AG04449 (cell line): ENCODE results near the gene STAG1.

ENCODE experiments used
- CTCF ChIA-PET: fragments of 350-600 bp; formaldehyde crosslinking; extraction: SDS; loops from one replicate; lab custom pipeline; 2021; ENCODE audit warnings: antibody characterized with exemption; lab: Yijun Ruan, JAX
- POLR2A ChIA-PET: fragments of 400-600, 350-600 bp; formaldehyde crosslinking; extraction: SDS; loops from one replicate; lab custom pipeline; 2020; ENCODE audit warnings: antibody characterized with exemption, inconsistent platforms; lab: Yijun Ruan, JAX
- DNase-seq: peaks from one replicate; pipeline ENCODE4 v3.0.0-alpha.2; 2010; ENCODE audit warnings: low read depth, low spot score
- H3K4me3 ChIP-seq: 2 replicates; pipeline ENCODE4 v1.5.1; 2011; ENCODE audit warnings: low read depth, mild to moderate bottlenecking, control low read depth, low read length
- TF ChIP-seq, protein P1 (sequence below): IDR thresholded peaks from one replicate; pipeline ENCODE4 v1.5.1; 2011; ENCODE audit warnings: mild to moderate bottlenecking, moderate library complexity, low read length, control low read depth, inconsistent platforms; ENCODE audit not compliant: insufficient read depth; ENCODE audit errors: missing control alignments

The STAG1 gene

DNA sequence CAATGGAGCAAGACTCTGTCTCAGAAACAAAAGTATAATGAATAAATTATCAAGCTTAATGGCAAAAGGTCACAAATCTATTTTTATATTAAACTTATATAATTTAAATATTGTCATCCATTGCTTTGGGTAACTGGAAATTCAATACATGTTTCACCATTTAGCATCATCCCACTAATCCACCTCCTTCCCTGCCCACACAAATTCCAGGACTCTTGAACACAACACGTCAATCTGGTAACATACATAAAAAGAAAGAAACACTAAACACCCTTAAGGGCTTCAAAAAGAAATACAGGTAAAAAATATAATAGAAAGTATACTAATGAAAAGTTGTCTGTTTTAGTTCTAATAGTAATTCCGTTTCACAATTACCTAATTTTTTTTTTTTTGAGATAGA lies 149.4 kb downstream of the STAG1 start:
- H3K4me3 ChIP-seq, result no peak overlapping the region
- ChIA-PET CTCF (interaction anchor here (1.4 kb wide), 1 partner anchor 8 kb away, joined by 6 read pairs; no protein-coding TSS in a partner anchor), POLR2A (no interaction called here)
- TF ChIP-seq, protein P1, sequence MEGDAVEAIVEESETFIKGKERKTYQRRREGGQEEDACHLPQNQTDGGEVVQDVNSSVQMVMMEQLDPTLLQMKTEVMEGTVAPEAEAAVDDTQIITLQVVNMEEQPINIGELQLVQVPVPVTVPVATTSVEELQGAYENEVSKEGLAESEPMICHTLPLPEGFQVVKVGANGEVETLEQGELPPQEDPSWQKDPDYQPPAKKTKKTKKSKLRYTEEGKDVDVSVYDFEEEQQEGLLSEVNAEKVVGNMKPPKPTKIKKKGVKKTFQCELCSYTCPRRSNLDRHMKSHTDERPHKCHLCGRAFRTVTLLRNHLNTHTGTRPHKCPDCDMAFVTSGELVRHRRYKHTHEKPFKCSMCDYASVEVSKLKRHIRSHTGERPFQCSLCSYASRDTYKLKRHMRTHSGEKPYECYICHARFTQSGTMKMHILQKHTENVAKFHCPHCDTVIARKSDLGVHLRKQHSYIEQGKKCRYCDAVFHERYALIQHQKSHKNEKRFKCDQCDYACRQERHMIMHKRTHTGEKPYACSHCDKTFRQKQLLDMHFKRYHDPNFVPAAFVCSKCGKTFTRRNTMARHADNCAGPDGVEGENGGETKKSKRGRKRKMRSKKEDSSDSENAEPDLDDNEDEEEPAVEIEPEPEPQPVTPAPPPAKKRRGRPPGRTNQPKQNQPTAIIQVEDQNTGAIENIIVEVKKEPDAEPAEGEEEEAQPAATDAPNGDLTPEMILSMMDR, result no peak
- DNase-seq, result no peak

- no peak overlapping the region for H3K4me3 ChIP-seq
- TF ChIP-seq, protein P1, result no peak
- POLR2A ChIA-PET, result no interaction called here
- DNase-seq, result no peak
- CTCF ChIA-PET, result no interaction called here
Measured at GRCh38 chr3:136595913-136596697, 156.1 kb downstream of the STAG1 start.

DNA sequence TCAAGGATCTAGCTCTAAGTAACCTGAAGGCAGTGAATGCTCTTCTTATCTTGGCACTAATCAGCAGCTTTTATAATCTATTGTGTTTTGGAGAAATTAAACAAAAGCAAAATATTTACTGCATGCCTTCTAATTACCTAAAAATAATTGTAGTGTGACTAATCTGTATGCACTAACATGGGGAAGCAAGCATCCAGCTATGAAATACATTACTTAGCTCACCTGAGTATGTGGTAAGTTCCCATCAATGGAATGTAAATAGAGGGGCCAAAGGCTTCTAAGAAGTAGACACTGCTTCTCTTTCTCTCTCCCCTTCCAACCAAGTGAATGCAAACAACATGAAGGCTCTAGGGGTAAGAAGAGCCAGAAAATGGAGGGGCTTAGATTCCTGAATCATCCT lies 165.6 kb downstream of the STAG1 start:
- DNase-seq, result no peak
- TF ChIP-seq, protein P1, result no peak
- no peak overlapping the region for H3K4me3 ChIP-seq
- POLR2A ChIA-PET, result no interaction called here
- CTCF ChIA-PET, result no interaction called here

GRCh38 chr3:136584728-136585127 lies 167.4 kb downstream of the STAG1 start:
- POLR2A ChIA-PET, result no interaction called here
- TF ChIP-seq, protein P1, result no peak
- no peak for DNase-seq
- CTCF ChIA-PET, result interaction anchor here (1.1 kb wide), 1 partner anchor 27 kb away, joined by 4 read pairs; no protein-coding TSS in a partner anchor
- H3K4me3 ChIP-seq, result no peak overlapping the region

- TF ChIP-seq, protein P1, result no peak
- ChIA-PET POLR2A (no interaction called here), CTCF (interaction anchor here (1.0 to 1.1 kb wide), 2 partner anchors 27 to 38 kb away, joined by 3 to 4 read pairs; no protein-coding TSS in a partner anchor)
- DNase-seq, result no peak
- no peak overlapping the region for H3K4me3 ChIP-seq
Measured at GRCh38 chr3:136583823-136584222, 168.4 kb downstream of the STAG1 start.

GRCh38 chr3:136577791-136578190 lies 174.4 kb downstream of the STAG1 start:
- ChIA-PET CTCF (interaction anchor here (0.7 to 1.5 kb wide), 2 partner anchors 186 to 436 kb away, joined by 3 to 5 read pairs; no protein-coding TSS in a partner anchor), POLR2A (no interaction called here)
- TF ChIP-seq, protein P1, result no peak

More at GRCh38 chr3:136577791-136578190, 174.4 kb downstream of the STAG1 start:
- no peak overlapping the region for H3K4me3 ChIP-seq
- no peak for DNase-seq
